ENCODE measurements around the gene YIPF2.
"Not testable (repeated sequence)": the region's sequence is repeated elsewhere in the genome, so short reads cannot be mapped to it uniquely, and the experiment has no call there.

DNA sequence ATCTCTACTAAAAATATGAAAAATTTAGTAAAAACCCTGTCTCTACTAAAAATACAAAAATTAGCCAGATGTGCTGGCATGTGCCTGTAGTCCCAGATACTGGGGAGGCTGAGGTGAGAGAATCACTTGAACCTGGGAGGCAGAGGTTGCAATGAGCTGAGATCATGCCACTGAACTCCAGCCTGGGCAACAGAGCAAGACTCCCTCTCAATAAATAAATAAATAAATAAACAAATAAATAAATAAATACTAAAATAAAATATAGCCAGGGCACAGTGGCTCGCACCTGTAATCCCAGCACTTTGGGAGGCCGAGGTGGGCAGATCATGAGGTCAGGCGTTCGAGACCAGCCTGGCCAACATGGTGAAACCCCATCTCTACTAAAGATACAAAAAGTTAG, 15.0 kb upstream of the YIPF2 start:
- not testable (repeated sequence) for TF ChIP-seq FOXM1, CTBP1, BHLHE40 (IDR thresholded peaks at IDR 0.05; ENCODE audit: borderline replicate concordance)
